ENCODE results near the gene ADAT1. TPM values are rescaled to one million over a fixed set of nuclear protein-coding genes. Genes with fewer than 3 reads are reported as not detected.

Gene ADAT1
- total and polyA plus RNA-seq, 2 experiments from 2014 or later, result 21.6 to 66.1 TPM

- H3K27me3 ChIP-seq, result no peaks in the 10 kb centered on the region
- no peaks in the 10 kb centered on the region for H3K4me1 ChIP-seq (ENCODE audit: low read depth)
- peaks cover 68% of the 10 kb centered on the region for H3K36me3 ChIP-seq
- DNase-seq (ENCODE audit: low read depth in 1 of 2, low spot score in 1 of 2), result no peak
- H3K9me3 ChIP-seq (ENCODE audit: low read depth), result no peaks in the 10 kb centered on the region
- no peak for TF ChIP-seq CTCF (IDR thresholded peaks at IDR 0.05; ENCODE audit: low read depth, low read length)
- H3K4me3 ChIP-seq, result no peak overlapping the region
- no peak overlapping the region for H3K27ac ChIP-seq
Measured at GRCh38 chr16:75573955-75574354, 49.1 kb downstream of the ADAT1 start.

GRCh38 chr16:75572864-75573542 lies 50.1 kb downstream of the ADAT1 start:
- Histone ChIP-seq H3K27me3 (no peaks in the 10 kb centered on the region), H3K9me3 (ENCODE audit: low read depth) (no peaks in the 10 kb centered on the region), H3K4me3 (no peak overlapping the region), H3K27ac (no peak overlapping the region), H3K36me3 (peaks cover 70% of the 10 kb centered on the region), H3K4me1 (ENCODE audit: low read depth) (no peaks in the 10 kb centered on the region)
- no peak for DNase-seq (ENCODE audit: low read depth in 1 of 2, low spot score in 1 of 2)
- TF ChIP-seq CTCF (IDR thresholded peaks at IDR 0.05; ENCODE audit: low read depth, low read length), result no peak

- Histone ChIP-seq H3K4me3 (no peak overlapping the region), H3K4me1 (ENCODE audit: low read depth) (no peaks in the 10 kb centered on the region), H3K36me3 (peaks cover 56% of the 10 kb centered on the region), H3K27me3 (no peaks in the 10 kb centered on the region), H3K9me3 (ENCODE audit: low read depth) (no peaks in the 10 kb centered on the region), H3K27ac (no peak overlapping the region)
- no peak for TF ChIP-seq CTCF (IDR thresholded peaks at IDR 0.05; ENCODE audit: low read depth, low read length)
- no peak for DNase-seq (ENCODE audit: low read depth in 1 of 2, low spot score in 1 of 2)
Measured at GRCh38 chr16:75570396-75571065, 52.5 kb downstream of the ADAT1 start.

- H3K4me1 ChIP-seq (ENCODE audit: low read depth), result no peaks in the 10 kb centered on the region
- no peaks in the 10 kb centered on the region for H3K27me3 ChIP-seq
- H3K36me3 ChIP-seq, result peaks cover 44% of the 10 kb centered on the region
- H3K27ac ChIP-seq, result no peak overlapping the region
- H3K9me3 ChIP-seq (ENCODE audit: low read depth), result no peaks in the 10 kb centered on the region
- no peak overlapping the region for H3K4me3 ChIP-seq
- no peak for DNase-seq (ENCODE audit: low read depth in 1 of 2, low spot score in 1 of 2)
- no peak for TF ChIP-seq CTCF (IDR thresholded peaks at IDR 0.05; ENCODE audit: low read depth, low read length)
Measured at GRCh38 chr16:75567911-75568310, 55.2 kb downstream of the ADAT1 start.

- no peak for TF ChIP-seq CTCF (IDR thresholded peaks at IDR 0.05; ENCODE audit: low read depth, low read length)
- no peaks in the 10 kb centered on the region for H3K27me3 ChIP-seq
- H3K36me3 ChIP-seq, result peaks cover 35% of the 10 kb centered on the region
- H3K4me3 ChIP-seq, result peak overlapping the region; percentile 86
- H3K9me3 ChIP-seq (ENCODE audit: low read depth), result no peaks in the 10 kb centered on the region
- peak in 1 of 2 donors; percentile 34 for DNase-seq (ENCODE audit: low read depth in 1 of 2, low spot score in 1 of 2)
- no peaks in the 10 kb centered on the region for H3K4me1 ChIP-seq (ENCODE audit: low read depth)
- peak overlapping the region; percentile 89 for H3K27ac ChIP-seq
Measured at GRCh38 chr16:75566758-75567255, 56.3 kb downstream of the ADAT1 start.

Measured in cardiac muscle cell (in vitro differentiated cells and primary cell).